Epidermal melanocyte (primary cell): Measurements from ENCODE around the gene PTBP3.
"Not testable (repeated sequence)": the region's sequence is repeated elsewhere in the genome, so short reads cannot be mapped to it uniquely, and the experiment has no call there.

Source experiments
- DNase-seq: peaks from one replicate; pipeline ENCODE4 v3.0.0; 2011; ENCODE audit warnings: low spot score; ENCODE audit not compliant: insufficient read length

Gene PTBP3

DNA sequence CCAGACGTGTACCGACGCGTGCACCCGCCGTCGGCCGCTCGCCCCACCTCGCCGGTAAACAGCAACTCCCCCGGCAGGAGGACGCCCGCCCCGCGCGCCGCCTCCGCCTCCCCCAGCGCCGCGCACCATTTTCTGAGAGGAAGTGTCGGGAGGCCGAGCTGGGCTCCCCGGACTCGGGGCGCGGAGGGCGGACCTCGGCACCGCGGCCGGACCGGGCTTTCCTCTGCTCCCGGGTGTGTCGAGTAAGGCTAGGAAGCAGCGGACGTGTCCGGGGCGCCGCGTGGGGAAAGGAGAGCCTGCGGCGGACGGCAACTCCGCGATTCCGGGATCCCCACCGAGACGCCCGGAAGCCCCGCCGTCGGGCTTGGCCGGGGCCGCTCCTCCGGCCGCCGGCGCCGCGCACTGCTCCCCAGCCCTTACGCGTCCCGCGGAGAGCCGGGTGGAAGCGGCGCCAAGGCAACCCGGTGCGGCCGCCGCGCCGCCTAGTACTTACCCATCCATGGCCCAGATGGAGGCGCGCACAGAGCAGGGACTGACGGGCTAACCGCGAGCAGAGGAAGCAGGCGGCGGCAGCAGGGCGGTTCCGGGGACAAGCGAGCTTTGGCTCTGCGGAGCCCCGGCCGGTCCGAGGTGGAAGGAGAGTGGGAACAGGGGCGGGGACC, at the start of gene PTBP3:
Gene PTBP3 (minus strand): TSS at position 643 of the 662 bp plus-strand sequence. CDS start 35,754 bp downstream, outside the sequence.
- peak; percentile 23 for DNase-seq

DNA sequence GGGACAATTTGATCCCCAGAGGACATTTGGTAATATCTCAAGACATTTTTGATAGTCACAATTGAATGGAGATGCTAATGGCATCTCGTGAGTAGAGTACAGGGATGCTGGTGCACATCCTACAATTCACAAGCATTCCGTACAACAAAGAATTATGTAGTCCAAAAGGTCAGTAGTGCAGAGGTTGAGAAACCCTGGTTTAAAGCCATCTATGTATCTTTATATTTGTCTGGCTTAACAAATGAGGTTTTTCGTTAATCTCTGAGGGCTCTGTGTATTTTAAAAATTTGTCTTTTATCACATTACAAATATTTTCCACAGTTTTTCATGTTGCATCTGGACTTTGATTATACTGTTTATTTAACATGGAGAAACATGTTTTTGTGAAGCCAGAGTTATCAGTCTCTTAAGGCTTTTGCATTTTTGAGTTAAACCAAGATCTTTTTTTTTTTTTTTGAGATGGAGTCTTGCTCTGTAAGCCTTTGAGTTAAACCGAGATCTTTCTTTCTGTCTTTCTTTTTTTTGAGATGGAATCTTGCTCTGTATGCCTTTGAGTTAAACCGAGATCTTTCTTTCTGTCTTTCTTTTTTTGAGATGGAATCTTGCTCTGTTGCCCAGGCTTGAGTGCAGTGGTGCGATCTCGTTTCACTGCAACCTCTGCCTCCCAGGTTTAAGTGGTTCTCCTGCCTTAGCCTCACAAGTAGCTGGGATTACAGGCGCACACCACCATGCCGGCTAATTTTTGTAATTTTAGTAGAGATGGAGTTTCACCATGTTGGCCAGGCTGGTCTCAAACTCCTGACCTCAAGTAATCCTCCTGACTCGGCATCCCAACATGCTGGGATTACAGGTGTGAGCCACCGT, 49.3 kb upstream of the PTBP3 start:
- no peak for DNase-seq

DNA sequence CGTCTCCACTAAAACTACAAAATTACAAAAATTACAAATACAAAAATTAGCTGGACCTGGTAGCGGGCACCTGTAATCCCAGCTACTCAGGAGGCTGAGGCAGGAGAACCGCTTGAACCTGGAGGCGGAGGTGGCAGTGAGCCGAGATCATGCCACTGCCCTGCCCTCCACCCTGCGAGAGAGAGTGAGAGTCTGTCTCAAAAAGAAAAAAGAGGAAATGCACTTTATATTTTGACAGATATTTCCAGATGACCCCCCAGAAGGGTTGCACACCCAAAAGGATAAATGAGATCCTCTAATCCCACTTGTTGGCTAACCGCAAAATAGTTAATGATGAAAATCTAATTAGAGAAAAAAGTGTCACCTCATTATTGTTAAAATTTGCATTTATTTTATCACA, 48.6 kb upstream of the PTBP3 start:
- DNase-seq = no peak

GRCh38 chr9:112380825-112381221, 47.4 kb upstream of the PTBP3 start:
- no peak for DNase-seq

DNA sequence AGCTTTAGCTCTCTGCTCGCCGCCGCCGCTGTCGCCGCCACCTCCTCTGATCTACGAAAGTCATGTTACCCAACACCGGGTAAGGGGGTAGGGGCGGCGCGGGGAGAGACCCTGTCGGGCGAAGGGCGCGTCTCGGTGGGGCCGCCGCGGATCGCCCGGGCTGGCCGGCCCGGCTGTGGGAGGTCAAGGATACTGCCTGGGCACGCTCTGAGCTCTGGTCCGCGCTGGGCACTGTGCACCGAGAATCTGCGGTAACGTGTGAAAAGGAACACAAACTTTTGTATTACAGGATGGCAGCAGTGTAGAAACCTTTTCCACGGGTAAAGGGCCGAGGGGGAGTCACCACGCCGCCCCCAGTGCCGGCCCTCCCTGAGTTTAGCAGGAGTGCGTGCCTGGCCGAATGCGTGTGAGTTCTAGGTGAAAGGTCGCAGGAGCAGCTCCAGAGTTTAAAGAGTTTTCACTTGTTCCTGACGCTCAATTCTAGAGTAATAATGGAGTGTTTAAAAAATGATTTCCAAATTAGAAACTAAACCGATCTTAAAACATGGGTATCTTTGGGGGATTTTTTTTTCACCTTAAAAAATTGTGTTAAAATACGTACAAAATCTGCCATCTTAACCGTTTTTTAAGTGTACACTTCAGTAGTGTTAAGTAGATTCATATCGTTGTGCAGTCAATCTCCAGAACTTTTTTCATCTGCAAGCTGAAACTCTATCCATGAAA, 46.8 kb upstream of the PTBP3 start, which contains the start of gene HSDL2:
Gene HSDL2 (plus strand): TSS at position 7 of the 723 bp plus-strand sequence. CDS start 56 bp downstream, at position 63.
- peak; percentile 18 for DNase-seq

GRCh38 chr9:112379177-112380101, 46.0 kb upstream of the PTBP3 start:
- peak; percentile 92 for DNase-seq

- no peak for DNase-seq
Observed at GRCh38 chr9:112378328-112379176, 45.1 kb upstream of the PTBP3 start.

DNA sequence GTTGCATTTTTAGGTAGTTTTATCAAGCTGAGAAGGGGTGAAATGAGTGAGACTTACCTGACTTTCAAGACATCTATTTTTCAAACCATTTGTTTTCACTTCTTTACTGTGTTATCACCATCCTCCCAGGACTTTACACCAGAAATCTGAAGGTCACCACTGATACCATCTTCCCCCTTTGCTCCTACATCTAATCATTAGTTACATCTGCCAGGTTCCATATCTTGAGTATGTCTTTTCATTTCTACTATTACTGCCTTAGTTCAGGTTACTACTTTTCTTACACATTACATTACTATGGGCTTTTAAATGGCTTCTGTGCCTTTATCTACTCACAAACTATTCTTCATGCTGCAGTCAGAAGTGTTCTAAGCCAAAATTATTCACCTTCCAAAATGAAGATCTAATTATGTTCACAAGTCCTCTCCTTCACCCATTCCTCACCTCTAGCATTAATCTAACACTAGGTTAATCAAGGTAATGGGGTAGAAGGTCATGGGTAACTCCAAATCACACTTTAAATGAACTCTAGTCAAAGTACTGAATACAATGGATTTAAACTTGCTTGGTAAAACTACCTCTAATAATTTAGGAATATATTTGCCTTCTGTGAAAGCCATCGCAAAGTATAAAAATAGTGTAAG, 44.4 kb upstream of the PTBP3 start:
- no peak for DNase-seq

GRCh38 chr9:112377087-112377486, 43.7 kb upstream of the PTBP3 start:
- DNase-seq = no peak

DNA sequence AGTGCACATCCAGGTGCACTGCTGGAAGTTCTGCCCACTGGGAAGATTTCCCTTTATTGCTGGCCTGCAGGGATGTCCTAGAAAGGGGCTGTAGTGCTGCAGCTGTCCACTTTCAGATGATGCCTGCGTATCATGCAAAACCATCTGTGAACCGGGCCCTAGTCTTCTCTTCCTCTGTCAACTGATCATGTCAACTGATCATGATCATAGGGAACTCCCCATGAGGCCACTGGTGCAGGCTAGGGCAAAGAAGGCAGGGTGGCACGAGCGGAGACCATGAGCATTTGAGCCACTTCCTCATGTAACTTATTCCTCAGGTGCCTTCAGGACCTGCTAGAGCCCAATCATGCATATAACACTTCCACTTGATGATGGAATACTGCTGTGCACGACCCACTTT, 41.9 kb upstream of the PTBP3 start:
- no peak for DNase-seq

GRCh38 chr9:112374232-112374631, 40.8 kb upstream of the PTBP3 start:
- not testable (repeated sequence) for DNase-seq

DNA sequence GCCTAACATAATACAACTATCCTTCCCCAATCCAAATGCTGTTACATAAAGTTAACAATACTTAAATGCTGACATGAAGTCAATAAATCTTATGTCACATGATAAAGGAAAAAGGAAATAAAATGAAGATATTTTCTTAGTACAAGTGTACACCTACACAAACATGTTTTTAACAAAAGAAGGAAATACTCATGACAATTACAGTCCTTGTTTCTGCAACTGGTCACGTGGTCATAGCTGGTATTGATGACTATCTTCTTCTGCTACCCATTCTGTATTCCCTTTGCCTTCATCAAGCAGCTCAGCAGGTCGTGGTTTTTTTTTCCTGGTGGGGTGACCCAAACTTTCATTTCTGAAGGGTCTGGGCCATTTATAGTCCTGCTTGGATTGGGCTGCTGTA, 40.2 kb upstream of the PTBP3 start:
- DNase-seq = not testable (repeated sequence)

DNA sequence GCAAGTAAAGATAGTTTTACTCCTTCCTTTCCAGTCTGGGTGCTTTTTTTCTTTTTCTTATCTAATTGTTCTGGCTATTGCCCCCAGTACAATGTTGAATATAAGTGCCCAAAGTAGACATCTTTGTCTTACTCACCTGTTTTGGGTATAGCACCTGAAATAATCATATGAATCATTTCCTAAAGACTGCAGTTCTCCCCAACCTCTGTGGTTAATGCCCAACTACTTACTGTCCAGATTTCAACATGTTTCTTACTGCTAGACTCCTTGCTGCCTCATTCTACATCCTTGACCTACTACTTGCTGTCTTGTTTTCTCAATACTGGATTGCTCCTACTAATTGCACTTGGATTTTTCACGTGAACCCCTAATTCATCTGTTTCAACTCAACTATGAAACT, 37.6 kb upstream of the PTBP3 start:
- no peak for DNase-seq

GRCh38 chr9:112369817-112370216, 36.4 kb upstream of the PTBP3 start:
- DNase-seq = no peak

GRCh38 chr9:112367465-112367864, 34.0 kb upstream of the PTBP3 start:
- DNase-seq = no peak

- DNase-seq = no peak
Observed at GRCh38 chr9:112366591-112366990, 33.2 kb upstream of the PTBP3 start.

GRCh38 chr9:112365257-112365656, 31.8 kb upstream of the PTBP3 start:
- DNase-seq = not testable (repeated sequence)

GRCh38 chr9:112364761-112365160, 31.3 kb upstream of the PTBP3 start:
- no peak for DNase-seq

DNA sequence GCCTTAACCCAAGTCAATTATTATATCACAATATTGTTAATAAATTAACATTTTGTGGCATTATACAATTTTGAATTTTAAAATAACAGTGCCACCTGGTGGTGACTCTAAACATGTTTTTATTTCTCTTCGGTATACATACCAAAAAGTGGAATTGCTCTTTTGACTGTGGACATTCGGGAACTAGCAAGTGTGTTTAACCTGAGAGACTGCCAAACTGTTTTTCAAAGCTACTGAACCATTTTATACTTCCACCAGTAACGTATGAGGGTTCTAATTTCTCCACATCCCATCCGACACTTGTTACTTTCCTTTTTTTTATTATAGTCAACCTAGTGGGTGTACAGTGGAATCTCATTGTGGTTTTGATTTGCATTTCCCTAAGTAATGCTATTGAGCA, 28.2 kb upstream of the PTBP3 start:
- no peak for DNase-seq
